ENCODE data around the gene GULP1. TPM values are rescaled to one million over a fixed set of nuclear protein-coding genes. Genes with fewer than 3 reads are reported as not detected.
A peak's percentile ranks its signal among the peaks of the same experiment; 100 is the strongest.

Gene GULP1
- total RNA-seq, 1 experiment from 2014 or later: 75.1 TPM

- TF ChIP-seq CTCF (IDR thresholded peaks at IDR 0.05): no peak
- no peak for TF ChIP-seq GRHL2 (CRISPR knock-in tag; IDR thresholded peaks at IDR 0.05; ENCODE audit: insufficient replicate concordance, severe bottlenecking)
- no peak for TF ChIP-seq FOXJ3 (CRISPR knock-in tag; IDR thresholded peaks at IDR 0.05; ENCODE audit: borderline replicate concordance)
- no peak for TF ChIP-seq USF2 (CRISPR knock-in tag; IDR thresholded peaks at IDR 0.05)
- TF ChIP-seq ATF1 (CRISPR knock-in tag; IDR thresholded peaks at IDR 0.05): no peak
- no peak for TF ChIP-seq EMX1 (CRISPR knock-in tag; IDR thresholded peaks at IDR 0.05)
- TF ChIP-seq, protein P1, sequence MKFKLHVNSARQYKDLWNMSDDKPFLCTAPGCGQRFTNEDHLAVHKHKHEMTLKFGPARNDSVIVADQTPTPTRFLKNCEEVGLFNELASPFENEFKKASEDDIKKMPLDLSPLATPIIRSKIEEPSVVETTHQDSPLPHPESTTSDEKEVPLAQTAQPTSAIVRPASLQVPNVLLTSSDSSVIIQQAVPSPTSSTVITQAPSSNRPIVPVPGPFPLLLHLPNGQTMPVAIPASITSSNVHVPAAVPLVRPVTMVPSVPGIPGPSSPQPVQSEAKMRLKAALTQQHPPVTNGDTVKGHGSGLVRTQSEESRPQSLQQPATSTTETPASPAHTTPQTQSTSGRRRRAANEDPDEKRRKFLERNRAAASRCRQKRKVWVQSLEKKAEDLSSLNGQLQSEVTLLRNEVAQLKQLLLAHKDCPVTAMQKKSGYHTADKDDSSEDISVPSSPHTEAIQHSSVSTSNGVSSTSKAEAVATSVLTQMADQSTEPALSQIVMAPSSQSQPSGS (CRISPR knock-in tag; IDR thresholded peaks at IDR 0.05; ENCODE audit: borderline replicate concordance, low read depth): no peak
- TF ChIP-seq ZNF263 (CRISPR knock-in tag; IDR thresholded peaks at IDR 0.05; ENCODE audit: low read depth): no peak
Measured at GRCh38 chr2:188360485-188361263, 69.0 kb downstream of the GULP1 start (continued).

GRCh38 chr2:188364033-188364630 is 72.5 kb downstream of the GULP1 start:
- no peaks in the 10 kb centered on the region for H3K9me3 Mint-ChIP-seq
- H3K27me3 Mint-ChIP-seq (ENCODE audit: low read depth): no peaks in the 10 kb centered on the region
- no peaks in the 10 kb centered on the region for H3K36me3 Mint-ChIP-seq
- CTCF ChIA-PET: no interaction called here
- peaks cover 71% of the 10 kb centered on the region for H3K4me1 Mint-ChIP-seq
- no peak overlapping the region for H3K4me3 Mint-ChIP-seq
- ATAC-seq (no peak), DNase-seq (ENCODE audit: low spot score) (no peak)
- H3K27ac Mint-ChIP-seq: peak overlapping the region; percentile 42; the same call in 1 of the 2 replicates
- POLR2A ChIA-PET: no interaction called here
- TF ChIP-seq CREM (CRISPR knock-in tag; IDR thresholded peaks at IDR 0.05): no peak
- no peak for TF ChIP-seq SMAD4 (CRISPR knock-in tag; IDR thresholded peaks at IDR 0.05)
- no peak for TF ChIP-seq IRF1 (CRISPR knock-in tag; IDR thresholded peaks at IDR 0.05)
- no peak for TF ChIP-seq GABPB1 (CRISPR knock-in tag; IDR thresholded peaks at IDR 0.05)
- no peak for TF ChIP-seq NR3C1 (CRISPR knock-in tag; conservative IDR thresholded peaks at IDR 0.05; ENCODE audit: low read depth)
- TF ChIP-seq RELA (CRISPR knock-in tag; IDR thresholded peaks at IDR 0.05; ENCODE audit: borderline replicate concordance): no peak
- TF ChIP-seq MXD4 (CRISPR knock-in tag; IDR thresholded peaks at IDR 0.05; ENCODE audit: borderline replicate concordance): no peak
- no peak for TF ChIP-seq RORB (CRISPR knock-in tag; IDR thresholded peaks at IDR 0.05)
- no peak for TF ChIP-seq AFF4 (CRISPR knock-in tag; IDR thresholded peaks at IDR 0.05; ENCODE audit: borderline replicate concordance)
- TF ChIP-seq JUN (CRISPR knock-in tag; IDR thresholded peaks at IDR 0.05): no peak
- no peak for TF ChIP-seq CREB1 (CRISPR knock-in tag; IDR thresholded peaks at IDR 0.05)
- no peak for TF ChIP-seq ZNF263 (CRISPR knock-in tag; IDR thresholded peaks at IDR 0.05; ENCODE audit: low read depth)
- TF ChIP-seq, protein P2, sequence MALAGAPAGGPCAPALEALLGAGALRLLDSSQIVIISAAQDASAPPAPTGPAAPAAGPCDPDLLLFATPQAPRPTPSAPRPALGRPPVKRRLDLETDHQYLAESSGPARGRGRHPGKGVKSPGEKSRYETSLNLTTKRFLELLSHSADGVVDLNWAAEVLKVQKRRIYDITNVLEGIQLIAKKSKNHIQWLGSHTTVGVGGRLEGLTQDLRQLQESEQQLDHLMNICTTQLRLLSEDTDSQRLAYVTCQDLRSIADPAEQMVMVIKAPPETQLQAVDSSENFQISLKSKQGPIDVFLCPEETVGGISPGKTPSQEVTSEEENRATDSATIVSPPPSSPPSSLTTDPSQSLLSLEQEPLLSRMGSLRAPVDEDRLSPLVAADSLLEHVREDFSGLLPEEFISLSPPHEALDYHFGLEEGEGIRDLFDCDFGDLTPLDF (CRISPR knock-in tag; IDR thresholded peaks at IDR 0.05): no peak
- no peak for TF ChIP-seq NFYB (CRISPR knock-in tag; conservative IDR thresholded peaks at IDR 0.05; ENCODE audit: low read depth)
- TF ChIP-seq ETV6 (CRISPR knock-in tag; IDR thresholded peaks at IDR 0.05): no peak
- TF ChIP-seq ZNF425 (CRISPR knock-in tag; conservative IDR thresholded peaks at IDR 0.05): no peak

Data from WTC11 (cell line).